NCI-H1436 (cell line): ENCODE results near the gene PPARG.
"Not testable (repeated sequence)": the region's sequence is repeated elsewhere in the genome, so short reads cannot be mapped to it uniquely, and the experiment has no call there.

Experiments
- DNase-seq: peaks from one replicate; lab custom pipeline; 2025; lab: John Stamatoyannopoulos, UW

The PPARG gene

DNA sequence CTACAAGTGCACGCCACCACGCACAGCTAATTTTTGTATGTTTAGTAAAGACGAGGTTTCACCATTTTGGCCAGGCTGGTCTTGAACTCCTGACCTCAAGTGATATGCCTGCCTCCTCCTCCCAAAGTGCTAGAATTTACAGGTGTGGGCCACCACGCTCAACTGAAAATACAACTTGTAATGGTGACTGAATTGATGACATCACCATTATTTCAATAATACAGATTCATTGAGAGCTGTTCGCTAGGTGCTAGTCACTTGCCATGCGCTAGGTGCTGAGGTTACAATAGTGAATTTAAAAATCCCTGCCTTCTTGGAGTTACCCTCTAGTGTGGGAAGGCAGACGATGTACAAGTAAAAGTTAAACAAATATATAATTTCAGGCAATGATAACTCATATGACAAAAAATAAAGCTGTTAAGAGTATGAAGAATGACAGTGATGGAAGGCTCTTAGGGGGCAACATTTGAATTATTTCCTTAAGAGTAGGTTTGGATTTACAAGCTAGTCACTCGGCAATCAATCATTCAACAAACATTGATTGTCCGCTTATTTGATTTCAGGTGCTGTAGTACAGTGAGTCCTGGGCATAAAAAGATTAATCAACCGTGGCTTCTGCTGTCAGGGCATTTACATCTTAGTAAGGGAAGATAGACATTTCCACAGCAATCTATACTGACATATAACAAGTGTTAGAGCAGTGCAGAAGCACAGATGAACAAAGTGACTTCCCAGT is 9.1 kb upstream of the PPARG start:
- DNase-seq, result no peak

DNA sequence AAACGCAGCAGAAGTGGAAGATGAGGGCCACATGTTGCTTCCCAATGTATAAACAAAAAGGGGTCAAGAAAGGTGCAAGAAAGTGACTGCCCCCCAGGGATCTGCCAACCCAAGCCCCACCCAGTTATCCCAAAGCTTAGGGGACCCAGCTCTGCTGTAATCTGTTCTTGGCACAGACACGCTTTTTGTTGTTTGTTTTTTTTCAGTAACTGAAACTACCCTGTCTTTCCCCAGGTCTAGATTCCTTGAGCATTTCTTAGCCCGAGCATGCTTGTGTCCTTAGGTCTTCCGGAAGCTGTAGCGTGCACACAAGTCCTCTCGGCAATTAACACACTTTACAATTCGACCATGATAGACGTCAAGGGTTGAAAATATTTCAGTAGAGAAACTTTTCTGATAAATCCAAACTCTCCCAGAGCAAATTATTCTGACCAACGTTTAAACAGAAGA is 8.5 kb upstream of the PPARG start:
- DNase-seq, result no peak

DNA sequence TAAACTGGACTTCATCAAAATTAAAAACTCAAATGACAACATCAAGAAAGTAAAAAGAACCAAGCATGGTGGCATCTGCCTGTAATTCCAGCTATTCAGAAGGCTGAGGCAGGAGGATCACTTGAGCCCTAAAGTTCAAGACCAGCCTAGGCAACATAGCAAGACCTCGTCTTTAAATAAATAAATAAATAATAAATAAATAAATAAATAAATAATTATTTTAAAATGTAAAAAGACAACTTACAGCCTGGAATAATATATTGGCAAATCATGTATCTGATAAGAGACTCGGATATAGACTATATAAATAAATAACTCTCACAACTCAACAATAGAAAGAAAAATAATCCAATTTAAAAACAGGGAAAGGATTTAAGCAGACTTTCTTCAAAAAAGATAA is 4.3 kb upstream of the PPARG start:
- DNase-seq, result no peak

- DNase-seq, result no peak
Measured at GRCh38 chr3:12285003-12285555, 3.8 kb upstream of the PPARG start.

- not testable (repeated sequence) for DNase-seq
Measured at GRCh38 chr3:12285779-12286178, 3.1 kb upstream of the PPARG start.

- no peak for DNase-seq
Measured at GRCh38 chr3:12286504-12286903, 2.4 kb upstream of the PPARG start.

DNA sequence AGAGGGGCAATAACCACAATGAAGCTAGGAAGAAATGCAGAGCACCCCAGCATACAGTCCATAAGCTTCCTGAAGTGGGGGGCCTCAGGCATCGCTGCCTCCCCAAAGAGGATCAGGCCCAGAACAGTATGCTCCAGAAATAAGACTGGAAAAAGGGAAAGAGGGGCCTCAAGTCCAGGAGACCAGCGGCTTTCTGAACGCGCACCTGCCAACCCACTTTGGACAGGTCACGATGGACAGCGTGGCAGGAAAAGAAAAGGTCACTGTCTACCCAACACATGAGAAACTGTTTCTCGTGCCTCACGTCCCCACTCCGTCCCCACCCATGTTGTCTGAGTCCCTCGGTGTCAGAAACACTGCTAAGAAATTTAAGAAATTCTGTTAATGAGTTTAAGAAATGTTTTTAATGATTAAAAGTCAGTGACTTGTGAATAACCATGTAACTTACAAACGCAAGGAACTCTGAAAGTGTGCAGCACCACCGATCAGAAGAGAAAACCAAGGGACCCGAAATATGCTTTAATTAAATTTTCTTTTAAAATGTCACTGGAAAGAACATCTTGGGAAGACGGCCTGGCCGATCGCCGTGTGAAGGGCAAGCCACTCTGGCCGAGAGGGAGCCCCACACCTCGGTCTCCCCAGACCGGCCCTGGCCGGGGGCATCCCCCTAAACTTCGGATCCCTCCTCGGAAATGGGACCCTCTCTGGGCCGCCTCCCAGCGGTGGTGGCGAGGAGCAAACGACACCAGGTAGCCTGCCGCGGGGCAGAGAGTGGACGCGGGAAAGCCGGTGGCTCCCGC is 1.7 kb upstream of the PPARG start:
- DNase-seq, result no peak

GRCh38 chr3:12287727-12288181 is 1.1 kb upstream of the PPARG start:
- no peak for DNase-seq

- no peak for DNase-seq
Measured at GRCh38 chr3:12289524-12289923, 654 bp downstream of the PPARG start.

DNA sequence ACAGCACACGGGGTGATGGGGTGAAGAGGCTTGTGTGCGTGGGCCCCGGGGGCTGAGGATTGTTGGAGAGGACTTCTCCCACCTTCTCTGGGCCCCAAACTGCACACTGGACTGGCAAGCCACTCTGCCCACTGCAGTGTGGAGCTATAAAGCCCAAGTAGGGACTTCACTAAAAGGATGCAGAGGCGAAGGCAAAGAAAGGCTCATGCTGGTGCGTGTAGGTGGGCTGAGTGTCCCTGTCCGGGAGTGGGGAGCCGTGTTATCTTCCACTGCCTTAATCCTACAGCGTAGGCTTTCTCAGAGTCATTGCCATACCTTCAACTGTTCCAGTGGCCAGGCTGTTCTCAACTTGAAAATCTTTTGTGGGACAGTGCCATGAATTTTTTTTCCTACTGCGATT is 3.9 kb downstream of the PPARG start:
- no peak for DNase-seq

DNA sequence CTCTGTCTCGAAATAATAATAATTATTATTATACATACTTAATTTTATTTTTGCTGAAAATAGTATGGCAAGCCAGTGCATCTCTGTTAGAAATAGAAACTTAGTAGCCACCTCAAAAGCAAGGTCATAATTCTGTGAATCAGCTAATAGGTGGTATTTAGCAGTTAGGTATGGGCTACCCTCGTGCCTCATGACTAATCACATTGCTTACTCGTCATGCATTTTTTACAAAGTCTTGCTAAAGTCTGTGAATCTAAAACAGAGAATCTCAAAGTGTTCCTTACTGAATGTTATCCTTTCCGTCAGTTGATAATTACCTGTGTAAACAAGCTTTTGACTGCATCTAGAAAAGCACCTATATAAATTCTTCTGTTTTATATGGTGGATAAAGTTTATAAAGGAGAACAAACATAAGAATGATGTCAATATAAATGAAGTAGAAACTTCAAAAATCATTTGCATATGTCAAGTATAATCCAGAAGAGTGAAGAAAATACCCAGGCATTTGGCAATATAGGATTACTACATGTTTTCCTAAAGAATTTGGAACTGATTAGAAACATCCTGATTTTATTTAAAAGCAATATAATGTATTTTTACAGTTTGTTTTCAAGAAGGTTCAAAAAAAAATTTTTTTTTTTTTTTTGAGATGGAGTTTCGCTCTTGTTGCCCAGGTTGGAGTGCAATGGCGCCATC is 6.2 kb downstream of the PPARG start:
- DNase-seq, result no peak

DNA sequence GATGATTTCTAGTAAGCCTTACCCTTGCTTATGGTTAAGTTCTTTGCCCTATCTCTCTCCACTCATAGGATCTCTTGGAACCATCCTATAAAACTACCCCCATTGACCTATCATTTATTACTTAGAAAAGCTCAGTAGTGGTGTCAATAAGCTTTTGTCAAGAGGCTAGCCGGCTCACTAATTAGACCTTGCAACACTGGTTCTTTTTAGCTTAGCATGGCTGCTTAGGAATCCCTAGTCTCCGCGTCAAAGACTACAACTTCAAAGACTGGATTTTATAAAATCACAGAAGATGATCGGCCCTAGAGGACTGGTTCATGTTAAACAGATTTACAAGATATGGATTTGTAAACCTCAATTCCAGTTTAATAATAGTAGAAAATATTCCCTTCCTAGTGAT is 7.6 kb downstream of the PPARG start:
- no peak for DNase-seq

GRCh38 chr3:12299026-12299425 is 10.2 kb downstream of the PPARG start:
- DNase-seq, result no peak

GRCh38 chr3:12300137-12300536 is 11.3 kb downstream of the PPARG start:
- DNase-seq, result no peak

- no peak for DNase-seq
Measured at GRCh38 chr3:12301031-12301430, 12.2 kb downstream of the PPARG start.

DNA sequence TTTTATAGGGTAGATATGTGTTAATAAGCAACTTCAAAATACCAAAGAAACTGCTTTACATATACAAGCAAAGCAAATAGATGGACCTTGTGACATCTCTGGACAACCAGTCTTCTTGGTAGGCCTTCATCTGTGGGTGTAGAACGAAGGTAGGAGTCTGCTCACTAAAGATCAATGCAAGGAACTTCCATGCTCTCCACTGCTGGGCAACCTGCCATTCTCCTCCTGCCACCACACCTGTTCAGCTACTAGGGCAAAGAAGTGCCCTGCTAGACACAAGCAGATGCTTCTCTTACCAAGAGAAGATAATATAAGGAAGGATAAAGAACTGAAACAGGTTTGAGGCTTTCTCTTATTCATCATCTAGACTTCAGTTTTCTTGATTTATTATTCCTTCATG is 12.6 kb downstream of the PPARG start:
- no peak for DNase-seq

DNA sequence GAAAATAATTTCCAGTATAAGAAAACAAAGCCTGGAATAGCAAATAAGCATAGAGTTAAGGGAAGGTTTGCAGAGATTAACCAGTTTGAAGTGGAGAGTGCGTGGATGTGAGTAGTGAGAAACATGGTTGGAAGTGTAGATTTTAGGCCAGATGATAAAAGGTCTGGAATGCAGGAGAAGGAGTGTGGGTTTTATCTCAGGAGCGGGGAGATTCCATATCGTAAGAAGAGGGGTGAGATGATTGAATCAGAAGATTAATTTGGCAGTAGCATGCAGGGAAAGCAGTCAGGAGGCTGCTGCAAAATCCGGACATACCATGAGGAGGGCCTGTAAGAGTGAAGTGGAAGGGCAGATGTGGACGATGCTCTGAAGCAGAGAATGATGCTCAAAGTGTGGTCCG is 13.7 kb downstream of the PPARG start:
- no peak for DNase-seq

DNA sequence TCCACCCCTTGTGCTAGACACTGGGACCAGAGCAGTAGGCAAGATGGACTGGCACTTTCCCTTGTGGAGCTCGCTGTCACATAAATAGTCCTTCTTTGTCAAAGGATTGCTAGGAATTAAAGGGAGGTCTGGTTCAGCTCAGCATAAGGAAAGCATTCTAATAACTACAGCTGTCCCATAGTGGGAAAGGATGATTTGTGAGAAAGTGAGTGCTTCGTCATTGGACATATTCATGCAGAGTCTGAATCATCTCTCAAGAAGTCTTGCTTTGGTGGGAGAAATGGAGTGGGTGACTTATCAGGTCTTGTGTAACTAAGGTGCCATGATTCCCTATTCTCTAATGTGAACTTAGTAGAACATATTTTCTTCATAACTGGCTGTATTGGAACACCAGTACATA is 14.7 kb downstream of the PPARG start:
- DNase-seq, result no peak

DNA sequence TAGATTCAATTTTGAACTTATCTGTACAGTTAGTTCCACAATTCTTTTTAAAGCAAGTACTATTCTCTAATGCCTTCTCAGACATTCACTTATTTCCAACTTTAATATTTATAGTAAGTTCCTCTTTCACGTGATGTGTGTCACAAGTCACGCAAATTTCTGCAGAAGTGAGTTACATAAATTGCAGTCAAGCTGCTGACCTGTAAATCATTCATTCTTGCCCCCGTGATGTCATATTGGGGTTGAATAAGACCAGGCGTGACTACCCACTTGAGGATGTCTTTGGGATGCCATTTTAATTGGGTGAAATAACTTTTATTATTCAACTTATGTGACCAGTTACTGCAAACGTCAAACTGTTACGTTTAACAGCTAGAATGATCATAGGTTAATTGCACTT is 15.1 kb downstream of the PPARG start:
- DNase-seq, result no peak

- DNase-seq, result no peak
Measured at GRCh38 chr3:12307136-12307535, 18.3 kb downstream of the PPARG start.

DNA sequence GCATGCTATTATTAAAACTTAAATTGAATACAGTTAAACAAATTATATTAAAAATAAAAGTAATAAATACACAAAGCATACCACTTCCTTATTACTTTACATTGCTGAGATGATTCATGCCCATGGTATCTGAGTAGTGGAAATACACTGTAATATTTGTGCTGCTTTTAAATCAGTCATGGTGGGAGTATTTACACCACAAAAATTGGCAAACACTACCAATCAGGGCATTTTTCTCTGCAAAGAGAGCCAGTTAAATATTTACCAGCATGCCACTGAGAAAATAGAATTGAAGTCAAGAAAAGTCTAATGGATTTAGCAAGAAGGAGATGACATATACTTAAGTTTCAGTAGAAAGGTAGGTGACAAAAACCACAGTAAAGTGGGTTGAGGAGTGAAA is 19.6 kb downstream of the PPARG start:
- DNase-seq, result no peak

DNA sequence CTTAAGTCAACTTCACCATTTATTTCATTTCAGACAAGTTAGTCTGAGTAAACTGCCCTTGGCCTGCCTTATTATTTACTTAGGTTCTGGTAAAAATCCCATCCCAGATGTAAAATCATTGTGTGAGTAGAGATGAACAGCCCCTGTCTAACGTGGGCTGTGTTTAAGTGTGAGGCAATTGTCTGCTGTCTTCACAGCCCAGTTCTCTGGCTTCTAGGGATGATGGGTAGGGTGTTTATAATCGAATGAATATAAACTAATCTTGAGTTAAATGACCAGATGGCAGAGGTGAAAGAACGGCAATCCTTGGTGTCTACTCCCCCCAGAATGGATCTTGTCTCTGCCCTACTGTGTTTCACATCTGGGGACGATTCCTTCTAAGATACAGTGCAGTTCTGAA is 20.8 kb downstream of the PPARG start:
- DNase-seq, result no peak

DNA sequence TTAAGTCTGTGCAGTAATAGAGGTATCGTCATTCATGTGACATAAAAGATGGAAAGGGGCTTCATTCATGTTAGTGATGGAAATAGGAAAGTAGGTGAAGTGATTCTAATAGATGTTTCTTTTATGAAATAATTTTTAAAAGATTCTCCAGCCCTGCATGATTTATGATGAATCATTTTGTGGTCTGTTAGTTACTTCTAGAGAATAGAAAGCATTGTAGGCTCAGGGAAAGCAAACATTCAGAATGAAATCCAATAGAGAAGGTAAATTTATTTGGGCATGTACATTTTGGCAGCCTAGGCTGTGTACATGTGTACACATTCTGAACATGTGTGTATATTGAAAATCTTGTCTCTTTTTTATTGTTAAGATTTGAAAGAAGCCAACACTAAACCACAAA is 23.1 kb downstream of the PPARG start:
- DNase-seq, result no peak
